ENCODE results near the gene PIGM.

The PIGM gene

DNA sequence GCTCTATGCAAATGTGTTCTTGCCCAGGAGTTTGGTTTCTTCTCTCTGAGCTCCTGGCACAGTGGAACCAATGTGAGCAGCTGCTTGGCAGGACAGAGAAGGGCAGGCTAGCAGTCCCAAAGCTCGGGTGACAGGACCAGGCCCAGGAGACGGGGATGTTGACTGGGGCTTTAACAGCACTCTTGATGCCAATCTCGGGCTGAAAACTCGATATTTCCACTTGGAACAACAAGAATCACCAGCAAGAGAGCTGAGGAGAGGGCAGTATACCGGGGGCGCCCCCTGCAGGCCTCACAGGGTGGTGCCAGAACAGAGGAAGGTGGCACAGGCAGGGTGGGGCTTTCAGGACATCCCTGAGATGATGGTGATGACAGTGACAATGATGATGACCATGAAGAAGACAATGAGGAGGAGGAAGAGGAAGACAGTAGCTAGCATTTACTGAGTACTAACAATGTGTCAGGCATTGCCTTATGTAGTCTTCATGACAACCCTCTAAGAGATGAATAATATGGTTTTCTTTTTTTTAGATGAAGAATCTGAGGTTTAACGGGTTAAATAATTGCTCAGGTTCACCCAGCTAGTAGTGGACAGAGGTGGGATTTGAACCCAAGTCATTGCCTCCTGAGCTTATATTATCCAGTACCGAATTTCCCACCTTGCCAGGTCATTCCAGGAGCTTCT, 46.9 kb upstream of the PIGM start:
- TF ChIP-seq CTCF (conservative IDR thresholded peaks at IDR 0.05; ENCODE audit: low read depth, low read length) = peak; percentile 100
- H3K79me2 ChIP-seq (ENCODE audit: insufficient read depth, low read depth) = no peaks in the 10 kb centered on the region
- H3K36me3 ChIP-seq (ENCODE audit: insufficient read depth) = no peaks in the 10 kb centered on the region
- H3K4me1 ChIP-seq (ENCODE audit: low read depth, poor library complexity, severe bottlenecking) = peaks cover 24% of the 10 kb centered on the region
- no peak overlapping the region for H3K27ac ChIP-seq
- H4K20me1 ChIP-seq (ENCODE audit: insufficient read depth) = no peaks in the 10 kb centered on the region
- no peak overlapping the region for H3K9ac ChIP-seq
- peaks cover 42% of the 10 kb centered on the region; the same call in 1 of the 2 replicates for H3K27me3 ChIP-seq (ENCODE audit: insufficient read depth, low read depth)
- peak overlapping the region; percentile 40 for H3K4me2 ChIP-seq
- H3K4me3 ChIP-seq (IDR thresholded peaks at IDR 0.05; ENCODE audit: insufficient read depth, low read depth, low read length) = no peak overlapping the region
- peak overlapping the region; percentile 53; the same call in 1 of the 2 replicates for H2AFZ ChIP-seq (ENCODE audit: low read depth)

DNA sequence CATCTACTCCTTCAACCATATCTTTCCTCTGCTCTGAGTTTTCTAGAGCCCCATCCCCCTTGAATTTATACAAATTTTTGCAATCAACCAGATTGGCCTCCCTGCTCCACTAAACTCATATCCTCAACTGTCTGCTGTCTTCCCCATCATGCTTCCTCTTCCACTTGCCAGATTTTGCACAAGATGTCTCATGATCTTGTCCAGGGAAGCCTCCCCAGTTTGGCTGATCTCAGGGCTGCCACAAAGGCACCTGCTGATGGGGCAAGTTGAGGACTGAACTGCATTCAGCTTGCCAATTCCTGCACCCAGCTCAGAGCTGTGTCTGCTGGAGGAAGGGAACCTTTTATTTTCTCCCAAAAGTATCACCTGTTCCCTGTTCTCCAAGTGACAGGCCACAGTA, 45.7 kb upstream of the PIGM start:
- TF ChIP-seq CTCF (conservative IDR thresholded peaks at IDR 0.05; ENCODE audit: low read depth, low read length) = no peak
- peaks cover 35% of the 10 kb centered on the region for H3K4me1 ChIP-seq (ENCODE audit: low read depth, poor library complexity, severe bottlenecking)
- no peak overlapping the region for H3K4me3 ChIP-seq (IDR thresholded peaks at IDR 0.05; ENCODE audit: insufficient read depth, low read depth, low read length)
- no peak overlapping the region for H3K9ac ChIP-seq
- peaks cover 30% of the 10 kb centered on the region; the same call in 1 of the 2 replicates for H3K27me3 ChIP-seq (ENCODE audit: insufficient read depth, low read depth)
- no peak overlapping the region for H2AFZ ChIP-seq (ENCODE audit: low read depth)
- H4K20me1 ChIP-seq (ENCODE audit: insufficient read depth) = no peaks in the 10 kb centered on the region
- H3K27ac ChIP-seq = no peak overlapping the region
- H3K79me2 ChIP-seq (ENCODE audit: insufficient read depth, low read depth) = no peaks in the 10 kb centered on the region
- no peaks in the 10 kb centered on the region for H3K36me3 ChIP-seq (ENCODE audit: insufficient read depth)
- no peak overlapping the region for H3K4me2 ChIP-seq

DNA sequence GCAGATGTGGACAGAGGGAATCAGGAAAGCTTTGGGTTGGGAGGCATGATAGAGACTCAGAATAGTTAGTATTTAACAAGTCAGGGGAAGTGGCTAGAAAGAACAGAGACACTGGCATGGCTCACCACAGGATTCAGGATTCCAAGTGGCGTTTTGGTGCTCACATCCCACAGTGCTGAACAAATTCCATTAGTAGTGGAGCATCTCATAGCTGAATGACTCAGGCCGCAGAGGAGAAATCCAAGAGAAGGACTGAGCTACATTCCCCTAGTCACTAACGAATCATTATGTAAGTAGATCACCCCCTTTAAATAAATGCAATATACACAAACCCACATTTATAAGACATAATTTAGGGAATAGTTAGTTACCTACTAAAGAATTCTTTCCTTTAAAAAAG, 44.5 kb upstream of the PIGM start:
- no peak overlapping the region for H3K4me2 ChIP-seq
- H3K27me3 ChIP-seq (ENCODE audit: insufficient read depth, low read depth) = peaks cover 20% of the 10 kb centered on the region; the same call in 1 of the 2 replicates
- no peak overlapping the region for H3K9ac ChIP-seq
- H3K4me3 ChIP-seq (IDR thresholded peaks at IDR 0.05; ENCODE audit: insufficient read depth, low read depth, low read length) = no peak overlapping the region
- H4K20me1 ChIP-seq (ENCODE audit: insufficient read depth) = no peaks in the 10 kb centered on the region
- no peaks in the 10 kb centered on the region for H3K79me2 ChIP-seq (ENCODE audit: insufficient read depth, low read depth)
- H3K4me1 ChIP-seq (ENCODE audit: low read depth, poor library complexity, severe bottlenecking) = peaks cover 46% of the 10 kb centered on the region
- TF ChIP-seq CTCF (conservative IDR thresholded peaks at IDR 0.05; ENCODE audit: low read depth, low read length) = no peak
- H3K36me3 ChIP-seq (ENCODE audit: insufficient read depth) = no peaks in the 10 kb centered on the region
- H3K27ac ChIP-seq = no peak overlapping the region
- H2AFZ ChIP-seq (ENCODE audit: low read depth) = no peak overlapping the region

GRCh38 chr1:160075836-160076235, 44.0 kb upstream of the PIGM start:
- Histone ChIP-seq H2AFZ (ENCODE audit: low read depth) (no peak overlapping the region), H3K4me3 (IDR thresholded peaks at IDR 0.05; ENCODE audit: insufficient read depth, low read depth, low read length) (no peak overlapping the region), H3K9ac (no peak overlapping the region), H3K79me2 (ENCODE audit: insufficient read depth, low read depth) (no peaks in the 10 kb centered on the region), H3K4me1 (ENCODE audit: low read depth, poor library complexity, severe bottlenecking) (peaks cover 46% of the 10 kb centered on the region), H3K27ac (no peak overlapping the region), H3K4me2 (no peak overlapping the region), H3K27me3 (ENCODE audit: insufficient read depth, low read depth) (peaks cover 15% of the 10 kb centered on the region; the same call in 1 of the 2 replicates), H4K20me1 (ENCODE audit: insufficient read depth) (no peaks in the 10 kb centered on the region), H3K36me3 (ENCODE audit: insufficient read depth) (no peaks in the 10 kb centered on the region)
- no peak for TF ChIP-seq CTCF (conservative IDR thresholded peaks at IDR 0.05; ENCODE audit: low read depth, low read length)

Measured in KMS-11 (cell line).